ENCODE results near the gene RAB21.

Gene RAB21

GRCh38 chr12:71754461-71755145, at the start of gene RAB21:
Gene RAB21 (plus strand): TSS chr12:71754863. CDS start chr12:71755130, 267 bp downstream.
- H3K9me3 Mint-ChIP-seq: peaks cover 10% of the 10 kb centered on the region
- peak; percentile 98 for DNase-seq
- H3K4me3 Mint-ChIP-seq: peak within 1 kb of the TSS; percentile 93
- H3K27me3 Mint-ChIP-seq: peaks cover 3% of the 10 kb centered on the region
- H3K36me3 Mint-ChIP-seq (ENCODE audit: low read depth): peaks cover 46% of the 10 kb centered on the region
- H3K27ac Mint-ChIP-seq: peak within 1 kb of the TSS; percentile 97
- peaks cover 40% of the 10 kb centered on the region for H3K4me1 Mint-ChIP-seq (ENCODE audit: low read depth)

GRCh38 chr12:71704920-71705319, 49.7 kb upstream of the RAB21 start:
- no peak overlapping the region for H3K27ac Mint-ChIP-seq
- H3K4me1 Mint-ChIP-seq (ENCODE audit: low read depth): peaks cover 4% of the 10 kb centered on the region
- H3K36me3 Mint-ChIP-seq (ENCODE audit: low read depth): peaks cover 33% of the 10 kb centered on the region
- no peaks in the 10 kb centered on the region for H3K27me3 Mint-ChIP-seq
- no peak overlapping the region for H3K4me3 Mint-ChIP-seq
- DNase-seq: no peak
- no peaks in the 10 kb centered on the region for H3K9me3 Mint-ChIP-seq

GRCh38 chr12:71708658-71709057, 46.0 kb upstream of the RAB21 start:
- peaks cover 25% of the 10 kb centered on the region for H3K9me3 Mint-ChIP-seq
- H3K4me1 Mint-ChIP-seq (ENCODE audit: low read depth): peaks cover 7% of the 10 kb centered on the region
- H3K4me3 Mint-ChIP-seq: no peak overlapping the region
- no peak for DNase-seq
- H3K36me3 Mint-ChIP-seq (ENCODE audit: low read depth): peaks cover 16% of the 10 kb centered on the region
- no peak overlapping the region for H3K27ac Mint-ChIP-seq
- peaks cover 3% of the 10 kb centered on the region for H3K27me3 Mint-ChIP-seq

- peaks cover 9% of the 10 kb centered on the region for H3K36me3 Mint-ChIP-seq (ENCODE audit: low read depth)
- DNase-seq: no peak
These were observed 44.2 kb upstream of the RAB21 start for GRCh38 chr12:71710276-71711125.

GRCh38 chr12:71718611-71719010, 36.1 kb upstream of the RAB21 start:
- peaks cover 5% of the 10 kb centered on the region for H3K27me3 Mint-ChIP-seq
- H3K4me3 Mint-ChIP-seq: no peak overlapping the region
- H3K4me1 Mint-ChIP-seq (ENCODE audit: low read depth): no peaks in the 10 kb centered on the region
- H3K27ac Mint-ChIP-seq: no peak overlapping the region
- H3K9me3 Mint-ChIP-seq: peaks cover 21% of the 10 kb centered on the region
- no peaks in the 10 kb centered on the region for H3K36me3 Mint-ChIP-seq (ENCODE audit: low read depth)
- no peak for DNase-seq

More at GRCh38 chr12:71710276-71711125, 44.2 kb upstream of the RAB21 start:
- Mint-ChIP-seq H3K4me3 (no peak overlapping the region), H3K9me3 (peaks cover 39% of the 10 kb centered on the region), H3K4me1 (ENCODE audit: low read depth) (peaks cover 7% of the 10 kb centered on the region), H3K27ac (no peak overlapping the region), H3K27me3 (peaks cover 3% of the 10 kb centered on the region)

GRCh38 chr12:71719647-71720370, 34.9 kb upstream of the RAB21 start:
- Mint-ChIP-seq H3K27me3 (peaks cover 5% of the 10 kb centered on the region), H3K9me3 (peaks cover 10% of the 10 kb centered on the region), H3K4me1 (ENCODE audit: low read depth) (no peaks in the 10 kb centered on the region), H3K27ac (no peak overlapping the region), H3K4me3 (no peak overlapping the region), H3K36me3 (ENCODE audit: low read depth) (no peaks in the 10 kb centered on the region)
- DNase-seq: no peak

GRCh38 chr12:71721783-71722505, 32.7 kb upstream of the RAB21 start:
- Mint-ChIP-seq H3K4me1 (ENCODE audit: low read depth) (no peaks in the 10 kb centered on the region), H3K27me3 (peaks cover 7% of the 10 kb centered on the region), H3K36me3 (ENCODE audit: low read depth) (no peaks in the 10 kb centered on the region), H3K4me3 (no peak overlapping the region), H3K9me3 (no peaks in the 10 kb centered on the region), H3K27ac (no peak overlapping the region)
- no peak for DNase-seq

GRCh38 chr12:71725011-71725410, 29.7 kb upstream of the RAB21 start:
- H3K36me3 Mint-ChIP-seq (ENCODE audit: low read depth): no peaks in the 10 kb centered on the region
- no peaks in the 10 kb centered on the region for H3K4me1 Mint-ChIP-seq (ENCODE audit: low read depth)
- no peak overlapping the region for H3K27ac Mint-ChIP-seq
- peaks cover 3% of the 10 kb centered on the region for H3K27me3 Mint-ChIP-seq
- H3K4me3 Mint-ChIP-seq: no peak overlapping the region
- H3K9me3 Mint-ChIP-seq: no peaks in the 10 kb centered on the region
- DNase-seq: no peak

GRCh38 chr12:71726548-71726947, 28.1 kb upstream of the RAB21 start:
- H3K27ac Mint-ChIP-seq: no peak overlapping the region
- no peak overlapping the region for H3K4me3 Mint-ChIP-seq
- H3K4me1 Mint-ChIP-seq (ENCODE audit: low read depth): no peaks in the 10 kb centered on the region
- peaks cover 3% of the 10 kb centered on the region for H3K27me3 Mint-ChIP-seq
- no peaks in the 10 kb centered on the region for H3K9me3 Mint-ChIP-seq
- H3K36me3 Mint-ChIP-seq (ENCODE audit: low read depth): no peaks in the 10 kb centered on the region
- no peak for DNase-seq

- no peak for DNase-seq
- no peaks in the 10 kb centered on the region for H3K9me3 Mint-ChIP-seq
- no peaks in the 10 kb centered on the region for H3K36me3 Mint-ChIP-seq (ENCODE audit: low read depth)
- H3K4me1 Mint-ChIP-seq (ENCODE audit: low read depth): no peaks in the 10 kb centered on the region
- peaks cover 3% of the 10 kb centered on the region for H3K27me3 Mint-ChIP-seq
- no peak overlapping the region for H3K4me3 Mint-ChIP-seq
- H3K27ac Mint-ChIP-seq: no peak overlapping the region
These were observed 26.7 kb upstream of the RAB21 start for GRCh38 chr12:71727958-71728357.

GRCh38 chr12:71730936-71731335, 23.7 kb upstream of the RAB21 start:
- Mint-ChIP-seq H3K36me3 (ENCODE audit: low read depth) (no peaks in the 10 kb centered on the region), H3K27ac (no peak overlapping the region), H3K4me1 (ENCODE audit: low read depth) (no peaks in the 10 kb centered on the region), H3K27me3 (no peaks in the 10 kb centered on the region), H3K4me3 (no peak overlapping the region), H3K9me3 (no peaks in the 10 kb centered on the region)
- no peak for DNase-seq

GRCh38 chr12:71731439-71732356, 23.0 kb upstream of the RAB21 start:
- DNase-seq: no peak
- H3K4me1 Mint-ChIP-seq (ENCODE audit: low read depth): no peaks in the 10 kb centered on the region
- H3K36me3 Mint-ChIP-seq (ENCODE audit: low read depth): no peaks in the 10 kb centered on the region
- no peaks in the 10 kb centered on the region for H3K27me3 Mint-ChIP-seq
- no peak overlapping the region for H3K27ac Mint-ChIP-seq
- H3K4me3 Mint-ChIP-seq: no peak overlapping the region
- H3K9me3 Mint-ChIP-seq: no peaks in the 10 kb centered on the region

GRCh38 chr12:71732357-71732712, 22.3 kb upstream of the RAB21 start:
- Mint-ChIP-seq H3K9me3 (no peaks in the 10 kb centered on the region), H3K4me3 (no peak overlapping the region), H3K27ac (no peak overlapping the region), H3K4me1 (ENCODE audit: low read depth) (no peaks in the 10 kb centered on the region), H3K27me3 (no peaks in the 10 kb centered on the region), H3K36me3 (ENCODE audit: low read depth) (no peaks in the 10 kb centered on the region)
- no peak for DNase-seq
